Thoracic aorta (tissue), 2 donors: Measurements from ENCODE around the gene OSBP. TPM values are rescaled to one million over a fixed set of nuclear protein-coding genes. Genes with fewer than 3 reads are reported as not detected.

Experiments
- ATAC-seq: fragments of 150-250 bp; one replicate; pipeline ENCODE4 v1.8.0; 2017; ENCODE audit warnings: low read depth; ENCODE audit not compliant: insufficient number of reproducible peaks, low FRiP score
- DNase-seq: peaks from one replicate; pipeline ENCODE4 v3.0.0-alpha.2; 2020; ENCODE audit warnings: low spot score
- H3K27ac ChIP-seq, 2 donors: fragments of 200-600 bp; sonication (generic); 1 replicate in 1 of 2; 2 replicates in 1 of 2; pipeline ENCODE4 v1.5.1; 2016; ENCODE audit warnings: mild to moderate bottlenecking in 2 of 2, moderate library complexity in 2 of 2
- H3K27me3 ChIP-seq: fragments of 200-600 bp; sonication (generic); replicated peaks from 2 replicates; pipeline ENCODE4 v1.6.0; 2016; ENCODE audit warnings: mild to moderate bottlenecking; ENCODE audit not compliant: insufficient read depth
- H3K36me3 ChIP-seq: fragments of 200-600 bp; sonication (generic); one replicate; pipeline ENCODE4 v1.5.1; 2016
- H3K4me1 ChIP-seq, 2 donors: fragments of 200-600 bp; sonication (generic); 1 replicate in 1 of 2; 2 replicates in 1 of 2; pipeline versions ENCODE4 v1.5.1 to v1.6.0; 2016; ENCODE audit warnings: low read depth in 2 of 2, mild to moderate bottlenecking in 1 of 2; ENCODE audit not compliant: control insufficient read depth in 1 of 2
- H3K4me3 ChIP-seq: fragments of 200-600 bp; sonication (generic); 2 replicates; pipeline ENCODE4 v1.5.1; 2016; ENCODE audit warnings: mild to moderate bottlenecking
- H3K9me3 ChIP-seq: fragments of 200-600 bp; sonication (generic); 2 replicates; pipeline ENCODE4 v1.5.1; 2016
- total RNA-seq, 2 donors: library from RNA; depleted of rRNA; stranded (reverse); fragments of >200 nt; gene quantifications; one replicate each; pipeline versions ENCODE4 v1.1.0 to v1.2.3, GENCODE V29; 2016
- TF ChIP-seq, protein P1 (sequence below): fragments of 200-600 bp; sonication (generic); IDR thresholded peaks from one replicate; pipeline ENCODE4 v1.5.1; 2019; ENCODE audit warnings: antibody characterized with exemption

The OSBP gene
- total RNA-seq, 2 donors from 2014 or later, result 38.4 to 41.8 TPM

DNA sequence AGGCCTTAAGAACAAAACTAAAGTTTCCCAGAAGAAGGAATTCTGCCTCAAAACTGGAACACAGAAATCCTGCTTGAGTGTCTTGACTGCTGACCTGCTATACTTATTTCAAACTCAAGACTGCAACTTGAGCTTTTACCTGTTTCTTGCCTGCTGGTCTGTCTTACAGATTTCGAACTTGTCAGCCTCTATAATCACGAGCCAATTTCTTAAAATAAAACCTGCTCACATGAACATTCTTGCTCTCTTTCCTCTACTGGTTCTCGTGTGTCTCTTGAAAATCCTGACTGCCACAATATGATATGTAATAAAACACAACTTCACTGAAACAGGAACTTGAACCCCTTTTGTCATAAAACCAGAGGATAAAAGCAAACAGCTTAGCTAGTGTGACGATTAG, 39.3 kb upstream of the OSBP start:
- H3K9me3 ChIP-seq, result no peaks in the 10 kb centered on the region
- no peaks in the 10 kb centered on the region for H3K4me1 ChIP-seq
- DNase-seq (no peak), ATAC-seq (no peak)
- no peak overlapping the region for H3K4me3 ChIP-seq
- TF ChIP-seq, protein P1, sequence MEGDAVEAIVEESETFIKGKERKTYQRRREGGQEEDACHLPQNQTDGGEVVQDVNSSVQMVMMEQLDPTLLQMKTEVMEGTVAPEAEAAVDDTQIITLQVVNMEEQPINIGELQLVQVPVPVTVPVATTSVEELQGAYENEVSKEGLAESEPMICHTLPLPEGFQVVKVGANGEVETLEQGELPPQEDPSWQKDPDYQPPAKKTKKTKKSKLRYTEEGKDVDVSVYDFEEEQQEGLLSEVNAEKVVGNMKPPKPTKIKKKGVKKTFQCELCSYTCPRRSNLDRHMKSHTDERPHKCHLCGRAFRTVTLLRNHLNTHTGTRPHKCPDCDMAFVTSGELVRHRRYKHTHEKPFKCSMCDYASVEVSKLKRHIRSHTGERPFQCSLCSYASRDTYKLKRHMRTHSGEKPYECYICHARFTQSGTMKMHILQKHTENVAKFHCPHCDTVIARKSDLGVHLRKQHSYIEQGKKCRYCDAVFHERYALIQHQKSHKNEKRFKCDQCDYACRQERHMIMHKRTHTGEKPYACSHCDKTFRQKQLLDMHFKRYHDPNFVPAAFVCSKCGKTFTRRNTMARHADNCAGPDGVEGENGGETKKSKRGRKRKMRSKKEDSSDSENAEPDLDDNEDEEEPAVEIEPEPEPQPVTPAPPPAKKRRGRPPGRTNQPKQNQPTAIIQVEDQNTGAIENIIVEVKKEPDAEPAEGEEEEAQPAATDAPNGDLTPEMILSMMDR, result no peak
- H3K36me3 ChIP-seq, result peaks cover 72% of the 10 kb centered on the region
- no peaks in the 10 kb centered on the region for H3K27me3 ChIP-seq
- no peak overlapping the region for H3K27ac ChIP-seq

DNA sequence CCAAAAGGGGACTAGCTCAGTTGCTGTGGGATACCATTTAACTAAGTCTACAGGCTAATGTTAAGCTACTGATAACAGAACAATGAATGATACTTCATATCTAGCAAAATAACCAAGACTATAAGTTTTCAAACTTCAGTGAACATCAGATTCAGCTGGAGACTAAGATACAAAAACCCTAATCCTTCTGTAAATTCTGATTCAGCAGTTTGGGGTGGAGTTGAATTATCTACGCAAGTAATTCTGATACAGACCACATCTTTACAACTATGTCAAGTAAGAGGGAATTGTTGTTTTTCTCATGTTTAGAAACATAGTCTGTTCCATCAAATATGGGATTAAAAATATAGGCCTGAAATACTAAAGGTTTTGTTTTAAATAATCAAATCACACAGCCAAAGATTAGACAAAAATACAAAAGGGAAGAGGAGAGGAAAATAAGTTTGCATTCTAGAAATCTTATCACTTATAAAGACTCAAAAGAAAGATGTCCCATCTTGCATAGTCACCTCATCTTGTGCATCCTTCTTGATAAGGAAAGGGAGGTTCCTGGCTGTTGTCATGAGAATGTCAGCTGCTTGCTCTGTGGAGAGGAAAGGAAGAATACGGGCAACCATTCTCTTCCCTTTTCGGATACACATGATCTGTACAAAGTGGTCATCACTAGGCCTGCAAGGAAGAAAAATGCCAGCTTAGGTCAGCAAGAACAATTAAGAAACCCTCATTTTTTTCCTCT, 31.8 kb upstream of the OSBP start:
- Histone ChIP-seq H3K4me1 (no peaks in the 10 kb centered on the region), H3K36me3 (peaks cover 56% of the 10 kb centered on the region), H3K27me3 (no peaks in the 10 kb centered on the region), H3K27ac (no peak overlapping the region), H3K9me3 (no peaks in the 10 kb centered on the region), H3K4me3 (no peak overlapping the region)
- ATAC-seq, result no peak
- no peak for DNase-seq
- TF ChIP-seq, protein P1, result no peak

DNA sequence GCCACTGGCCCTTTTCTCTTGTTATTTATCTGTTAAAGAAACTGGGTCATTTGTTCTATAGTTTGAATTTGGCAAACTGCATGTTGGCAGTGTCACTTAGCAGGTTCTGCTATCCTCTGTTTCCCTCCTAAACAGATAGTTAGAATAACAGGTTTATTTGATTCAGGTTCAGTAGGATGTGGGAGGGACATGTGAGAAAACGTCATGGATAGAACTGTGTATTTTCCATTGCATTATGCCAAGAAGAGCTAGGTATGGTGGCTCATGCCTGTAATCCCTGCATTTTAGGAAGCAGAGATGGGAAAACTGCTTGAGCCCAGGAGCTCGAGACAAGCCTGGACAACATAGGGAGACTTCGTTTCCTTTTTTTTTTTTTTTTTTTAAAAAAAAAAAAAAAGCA, 29.0 kb upstream of the OSBP start:
- Histone ChIP-seq H3K9me3 (no peaks in the 10 kb centered on the region), H3K36me3 (peaks cover 62% of the 10 kb centered on the region), H3K27ac (no peak overlapping the region), H3K4me3 (no peak overlapping the region), H3K4me1 (no peaks in the 10 kb centered on the region), H3K27me3 (no peaks in the 10 kb centered on the region)
- TF ChIP-seq, protein P1, result no peak
- no peak for DNase-seq
- no peak for ATAC-seq

DNA sequence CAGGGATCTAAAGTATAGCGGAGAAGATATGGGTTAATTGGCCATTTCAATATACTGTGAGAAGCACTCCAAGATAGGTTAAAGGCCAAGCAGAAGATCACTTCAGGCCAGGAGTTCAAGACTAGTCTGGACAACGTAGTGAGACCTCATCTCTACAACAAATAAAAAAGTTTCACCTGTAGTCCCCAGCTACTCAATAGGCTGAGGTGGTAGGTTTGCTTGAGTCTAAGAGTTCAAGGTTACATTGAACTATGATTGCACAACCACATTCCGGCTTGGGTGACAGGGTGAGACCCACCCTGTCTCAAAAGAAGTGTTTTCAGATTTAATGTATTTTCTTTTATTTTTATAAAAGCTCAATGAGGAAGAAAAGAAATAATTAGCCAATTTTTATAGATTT, 27.8 kb upstream of the OSBP start:
- Histone ChIP-seq H3K9me3 (no peaks in the 10 kb centered on the region), H3K4me3 (no peak overlapping the region), H3K27me3 (no peaks in the 10 kb centered on the region), H3K4me1 (no peaks in the 10 kb centered on the region), H3K36me3 (peaks cover 62% of the 10 kb centered on the region), H3K27ac (no peak overlapping the region)
- no peak for ATAC-seq
- DNase-seq, result no peak
- TF ChIP-seq, protein P1, result no peak

DNA sequence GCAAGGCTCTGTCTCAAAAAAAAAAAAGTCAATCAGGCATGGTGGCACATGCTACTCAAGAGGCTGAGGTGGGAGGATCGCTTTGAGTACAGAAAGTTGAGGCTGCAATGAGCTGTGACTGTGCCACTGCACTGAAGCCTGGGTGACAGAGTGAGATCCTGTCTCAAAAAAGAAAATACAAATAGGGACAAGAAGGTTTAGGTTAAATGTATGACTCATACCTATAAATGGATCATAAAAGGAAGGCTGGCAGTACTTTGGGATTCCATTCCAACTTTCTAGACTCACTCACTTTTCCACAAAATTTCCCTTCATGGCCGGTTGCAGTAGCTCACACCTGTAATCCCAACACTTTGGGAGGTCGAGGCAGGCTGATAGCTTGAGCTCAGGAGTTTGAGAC, 25.6 kb upstream of the OSBP start:
- ATAC-seq (no peak), DNase-seq (no peak)
- TF ChIP-seq, protein P1, result no peak
- H3K4me3 ChIP-seq, result no peak overlapping the region
- no peaks in the 10 kb centered on the region for H3K9me3 ChIP-seq
- no peaks in the 10 kb centered on the region for H3K27me3 ChIP-seq
- peaks cover 68% of the 10 kb centered on the region for H3K36me3 ChIP-seq
- H3K4me1 ChIP-seq, result no peaks in the 10 kb centered on the region
- no peak overlapping the region for H3K27ac ChIP-seq
